Gastrocnemius medialis (tissue), 4 donors: Measurements from ENCODE around the gene TSPAN9.

Experiments used
- CTCF ChIP-seq, 5 experiments: fragments of 450-650 bp in 3 of 5; fragments of 200-600 bp in 2 of 5; sonication (generic) in 2 of 5; IDR thresholded peaks in 4 of 5; conservative IDR thresholded peaks in 1 of 5; 1 replicate in 4 of 5; 2 replicates in 1 of 5; pipeline ENCODE4 v1.5.1; 2016 to 2019; ENCODE audit warnings: antibody characterized with exemption in 5 of 5, mild to moderate bottlenecking in 3 of 5, moderate library complexity in 3 of 5
- POLR2A ChIP-seq, 2 donors: fragments of 450-650 bp; IDR thresholded peaks; one replicate each; pipeline ENCODE4 v1.6.1; 2017; ENCODE audit warnings: antibody characterized with exemption in 2 of 2, mild to moderate bottlenecking in 2 of 2, moderate library complexity in 2 of 2

DNA sequence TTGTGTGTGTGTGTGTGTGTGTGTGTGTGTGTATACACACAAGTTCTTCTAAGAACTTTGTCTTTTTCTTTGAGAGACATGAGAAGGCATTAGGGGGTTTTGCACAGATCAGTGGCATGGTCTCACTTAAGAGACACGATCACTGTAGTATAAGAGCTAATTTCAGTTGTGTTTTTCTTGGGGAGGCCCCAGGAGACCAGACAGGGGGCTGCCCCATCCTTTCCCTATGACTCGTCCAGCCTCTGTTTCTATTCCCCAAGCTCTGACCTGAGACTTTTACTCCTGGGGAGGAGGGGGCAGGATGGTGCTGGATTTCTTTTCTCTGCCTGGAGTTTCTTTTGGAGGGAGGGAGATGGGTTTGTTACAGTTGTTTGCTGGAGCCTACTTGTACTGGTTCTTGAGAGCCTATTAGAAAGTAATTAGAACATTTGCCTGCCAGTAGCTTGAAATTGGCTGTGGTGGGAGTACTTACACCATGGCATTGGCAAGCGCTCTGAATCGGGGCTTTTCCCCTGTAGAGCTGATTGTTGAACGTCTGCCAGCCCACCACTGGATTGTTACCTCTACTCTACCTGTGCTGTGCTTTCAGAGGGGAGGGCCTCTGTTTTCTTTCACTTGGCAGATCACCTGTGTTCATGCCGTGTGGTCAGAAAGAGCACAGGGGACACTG lies 109.5 kb downstream of the TSPAN9 start:
- no peak for TF ChIP-seq CTCF (IDR thresholded peaks at IDR 0.05 in 4 of 5, conservative IDR thresholded peaks at IDR 0.05 in 1 of 5)
- TF ChIP-seq POLR2A (IDR thresholded peaks at IDR 0.05), result no peak
